ENCODE results near the gene PCGF1. TPM values are rescaled to one million over a fixed set of nuclear protein-coding genes. Genes with fewer than 3 reads are reported as not detected.

PCGF1 gene
- total and polyA plus RNA-seq, 2 of the 13 experiments (the other 11 are each of a cell fraction or from before 2014, with no cell fraction given), result 20.4 to 22.6 TPM

- TF ChIP-seq ZBTB40 (IDR thresholded peaks at IDR 0.05) (no peak), ZBTB40 (CRISPR knock-in tag; IDR thresholded peaks at IDR 0.05) (no peak), ZNF670 (CRISPR knock-in tag; IDR thresholded peaks at IDR 0.05; ENCODE audit: borderline replicate concordance) (peak; percentile 41; the same call in 1 of the 2 replicates), ZFP36 (IDR thresholded peaks at IDR 0.05; ENCODE audit: borderline replicate concordance, low read depth, low read length, partially characterized antibody) (no peak), ZNF83 (CRISPR knock-in tag; IDR thresholded peaks at IDR 0.05; ENCODE audit: borderline replicate concordance) (no peak), BRCA1 (CRISPR knock-in tag; IDR thresholded peaks at IDR 0.05) (no peak), ZSCAN31 (CRISPR knock-in tag; IDR thresholded peaks at IDR 0.05; ENCODE audit: low read depth) (peak; percentile 88; the same call in 1 of the 2 replicates), FOXA3 (CRISPR knock-in tag; IDR thresholded peaks at IDR 0.05) (peak; percentile 64; the same call in 1 of the 2 replicates), REPIN1 (CRISPR knock-in tag; IDR thresholded peaks at IDR 0.05; ENCODE audit: borderline replicate concordance, low read depth) (no peak), HIC2 (CRISPR knock-in tag; IDR thresholded peaks at IDR 0.05; ENCODE audit: low read depth) (no peak; the same call in 1 of the 2 replicates), ZNF567 (CRISPR knock-in tag; IDR thresholded peaks at IDR 0.05; ENCODE audit: borderline replicate concordance) (no peak)
- TF ChIP-seq, protein P1, sequence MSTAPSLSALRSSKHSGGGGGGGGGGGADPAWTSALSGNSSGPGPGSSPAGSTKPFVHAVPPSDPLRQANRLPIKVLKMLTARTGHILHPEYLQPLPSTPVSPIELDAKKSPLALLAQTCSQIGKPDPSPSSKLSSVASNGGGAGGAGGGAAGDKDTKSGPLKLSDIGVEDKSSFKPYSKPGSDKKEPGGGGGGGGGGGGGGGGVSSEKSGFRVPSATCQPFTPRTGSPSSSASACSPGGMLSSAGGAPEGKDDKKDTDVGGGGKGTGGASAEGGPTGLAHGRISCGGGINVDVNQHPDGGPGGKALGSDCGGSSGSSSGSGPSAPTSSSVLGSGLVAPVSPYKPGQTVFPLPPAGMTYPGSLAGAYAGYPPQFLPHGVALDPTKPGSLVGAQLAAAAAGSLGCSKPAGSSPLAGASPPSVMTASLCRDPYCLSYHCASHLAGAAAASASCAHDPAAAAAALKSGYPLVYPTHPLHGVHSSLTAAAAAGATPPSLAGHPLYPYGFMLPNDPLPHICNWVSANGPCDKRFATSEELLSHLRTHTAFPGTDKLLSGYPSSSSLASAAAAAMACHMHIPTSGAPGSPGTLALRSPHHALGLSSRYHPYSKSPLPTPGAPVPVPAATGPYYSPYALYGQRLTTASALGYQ (CRISPR knock-in tag; IDR thresholded peaks at IDR 0.05), result no peak
Observed at GRCh38 chr2:74525717-74526648, 18.5 kb upstream of the PCGF1 start, which contains the start of gene DQX1 (continued).
